ENCODE data around the gene C18orf54.
"Not testable (repeated sequence)": the region's sequence is repeated elsewhere in the genome, so short reads cannot be mapped to it uniquely, and the experiment has no call there.

Gene C18orf54

GRCh38 chr18:54386043-54386442 is 28.3 kb downstream of the C18orf54 start:
- no peak for DNase-seq
- intact Hi-C loops (cut with DNase I): no loop called here

DNA sequence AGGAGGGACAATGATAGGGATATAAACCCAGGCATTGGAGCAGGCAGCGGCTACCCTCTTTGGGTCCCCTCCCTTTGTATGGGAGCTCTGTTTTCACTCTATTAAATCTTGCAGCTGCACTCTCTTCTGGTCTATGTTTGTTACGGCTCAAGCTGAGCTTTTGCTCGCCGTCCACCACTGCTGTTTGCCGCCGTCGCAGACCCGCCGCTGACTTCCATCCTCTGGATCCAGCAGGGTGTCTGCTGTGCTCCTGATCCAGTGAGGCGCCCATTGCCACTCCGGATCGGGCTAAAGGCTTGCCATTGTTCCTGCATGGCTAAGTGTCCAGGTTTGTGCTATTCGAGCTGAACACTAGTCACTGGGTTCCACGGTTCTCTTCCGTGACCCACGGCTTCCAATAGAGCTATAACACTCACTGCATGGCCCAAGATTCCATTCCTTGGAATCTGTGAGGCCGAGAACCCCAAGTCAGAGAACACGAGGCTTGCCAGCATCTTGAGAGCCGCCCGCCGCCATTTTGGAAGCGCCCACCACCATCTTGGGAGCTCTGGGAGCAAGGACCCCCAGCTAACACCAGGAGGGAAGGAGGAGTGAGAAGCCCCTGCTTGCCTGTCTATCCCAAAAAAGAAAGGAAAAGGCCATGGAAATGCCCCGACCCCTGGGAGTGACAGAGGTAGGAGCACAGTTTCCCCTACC is 29.2 kb downstream of the C18orf54 start:
- DNase-seq: peak in 2 of 10 donors; percentile 57 to 64
- intact Hi-C loops (cut with DNase I): not testable (repeated sequence)

DNA sequence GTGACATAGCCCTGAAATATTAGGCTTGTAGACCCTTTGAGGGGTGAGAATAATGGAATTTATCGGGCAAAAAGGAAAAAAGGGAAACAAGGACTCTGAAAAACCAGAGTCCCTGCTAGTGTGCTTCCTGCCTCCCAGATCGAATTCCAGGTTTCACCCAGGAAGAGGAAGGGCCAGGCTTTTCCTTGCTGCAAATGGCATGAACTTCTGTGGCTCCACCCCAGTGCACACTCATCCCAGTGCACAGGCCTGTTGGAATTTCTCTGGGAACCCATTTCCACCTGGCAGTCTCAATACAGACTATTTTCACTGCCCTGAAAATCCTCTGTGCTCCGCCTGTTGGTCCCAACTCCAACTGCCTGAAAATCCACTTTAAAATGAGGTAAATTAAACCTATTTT is 29.9 kb downstream of the C18orf54 start:
- intact Hi-C loops (cut with DNase I): no loop called here
- DNase-seq: no peak

- intact Hi-C loops (cut with DNase I): no loop called here
- no peak for DNase-seq
Observed at GRCh38 chr18:54388203-54389142, 30.8 kb downstream of the C18orf54 start.

DNA sequence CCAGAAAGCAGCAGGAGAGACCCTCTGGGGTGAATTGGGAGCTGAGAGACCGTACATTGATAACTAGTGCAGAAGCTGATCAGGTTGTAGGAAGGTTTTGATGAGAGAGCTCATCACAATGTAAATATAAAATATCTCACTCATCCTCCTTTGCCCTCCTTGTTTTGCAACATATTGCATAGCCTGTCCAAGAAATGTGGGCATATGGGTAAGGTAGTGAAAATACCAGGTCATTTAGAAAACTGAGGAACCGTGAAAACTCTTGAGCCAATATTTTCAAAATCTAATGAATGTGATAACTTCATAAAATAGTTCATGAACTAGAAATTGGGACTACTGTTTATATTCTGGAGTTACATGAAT is 31.4 kb downstream of the C18orf54 start:
- intact Hi-C loops (cut with DNase I): no loop called here
- DNase-seq: no peak

DNA sequence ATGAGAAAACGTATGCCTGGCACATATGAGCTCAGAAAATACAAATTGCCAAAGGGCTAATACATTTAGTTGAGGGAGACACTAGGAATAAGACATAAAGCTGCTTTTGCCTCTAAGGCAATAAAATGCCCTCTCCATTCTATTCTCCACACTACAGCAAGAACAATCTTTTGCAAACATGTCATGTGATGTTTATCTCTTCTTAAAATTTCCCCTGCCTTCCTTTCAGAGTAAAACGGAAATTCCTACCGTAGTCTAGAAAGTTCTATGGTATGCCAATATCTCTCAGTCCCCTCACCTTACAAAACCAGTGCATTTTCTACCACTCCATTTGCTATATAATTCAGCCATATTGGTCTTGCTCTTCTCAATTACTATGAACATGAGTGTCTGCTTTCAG is 33.1 kb downstream of the C18orf54 start:
- intact Hi-C loops (cut with DNase I): no loop called here
- no peak for DNase-seq

DNA sequence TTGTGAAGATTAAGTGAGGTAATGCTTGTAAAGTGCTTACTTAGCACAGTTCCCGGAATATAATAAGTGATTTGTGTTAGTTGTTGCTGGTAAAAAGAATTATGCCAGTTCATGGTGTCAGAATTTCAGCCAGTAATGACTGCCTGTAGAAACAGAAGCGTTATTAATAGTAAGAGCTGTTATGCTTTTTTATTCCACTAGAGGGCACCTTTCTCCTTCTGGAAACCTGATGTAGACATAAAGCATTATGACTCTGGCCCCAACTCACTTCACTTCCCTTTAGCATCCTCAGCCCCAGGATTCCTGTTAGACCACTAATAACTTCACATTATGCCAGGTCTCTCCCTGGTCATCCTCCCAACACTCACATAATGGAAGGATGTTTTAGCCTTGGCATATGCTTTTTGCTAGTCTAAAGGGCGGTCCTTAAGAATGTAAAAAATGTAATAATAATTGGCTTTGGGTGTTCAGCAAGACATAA is 34.9 kb downstream of the C18orf54 start:
- intact Hi-C loops (cut with DNase I): loop anchor here (2.0 kb wide), 1 partner anchor 278 kb away; no protein-coding TSS in a partner anchor
- DNase-seq: no peak

GRCh38 chr18:54393648-54394294 is 36.1 kb downstream of the C18orf54 start:
- intact Hi-C loops (cut with DNase I): loop anchor here (2.0 kb wide), 1 partner anchor 277 kb away; no protein-coding TSS in a partner anchor
- no peak for DNase-seq

DNA sequence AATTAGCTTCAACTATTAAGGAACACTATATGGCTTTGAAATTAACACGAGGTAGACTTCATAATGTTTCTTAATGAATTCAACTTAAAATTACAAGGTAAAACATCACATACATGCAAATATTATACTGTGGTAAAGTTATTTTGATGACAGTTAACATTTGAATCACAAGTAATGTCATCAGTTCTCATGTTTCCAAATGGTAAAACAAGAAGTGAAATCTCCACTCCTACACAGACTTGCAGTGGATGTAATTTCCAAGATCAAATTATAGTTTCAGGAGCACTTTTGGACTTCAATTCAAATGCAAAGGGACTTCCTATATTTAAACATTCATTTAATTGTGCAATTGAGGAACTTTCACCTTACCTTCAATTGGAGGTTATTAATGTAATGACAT is 39.1 kb downstream of the C18orf54 start:
- intact Hi-C loops (cut with DNase I): no loop called here

GRCh38 chr18:54405290-54405689 is 47.6 kb downstream of the C18orf54 start:
- DNase-seq: no peak
- intact Hi-C loops (cut with DNase I): no loop called here

More for the DNA sequence above, 39.1 kb downstream of the C18orf54 start:
- no peak for DNase-seq

- intact Hi-C loops (cut with DNase I): no loop called here
- no peak for DNase-seq
Observed at GRCh38 chr18:54411781-54412180, 54.1 kb downstream of the C18orf54 start.

- intact Hi-C loops (cut with DNase I): no loop called here
- DNase-seq: no peak
Observed at GRCh38 chr18:54415086-54415485, 57.4 kb downstream of the C18orf54 start.

DNA sequence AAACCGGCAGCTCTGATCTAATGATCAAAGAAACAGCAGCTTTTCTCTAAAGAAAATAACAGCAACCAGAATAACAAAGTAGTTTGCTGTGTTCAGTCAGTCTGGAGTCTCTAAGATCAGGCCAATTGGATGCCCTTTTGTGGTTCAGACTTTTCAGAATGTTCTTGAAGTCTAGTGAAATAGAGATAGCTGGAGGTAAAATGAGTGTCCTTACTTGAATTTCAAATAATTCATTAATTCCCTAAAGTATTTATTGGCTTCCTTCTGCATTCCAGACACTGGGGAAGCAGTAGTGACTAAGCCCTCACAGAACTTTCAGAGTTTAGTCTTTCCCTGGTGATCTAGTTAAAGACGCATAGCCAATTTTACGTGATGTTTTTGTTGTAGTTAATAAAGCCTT is 58.7 kb downstream of the C18orf54 start:
- DNase-seq: no peak
- intact Hi-C loops (cut with DNase I): no loop called here

DNA sequence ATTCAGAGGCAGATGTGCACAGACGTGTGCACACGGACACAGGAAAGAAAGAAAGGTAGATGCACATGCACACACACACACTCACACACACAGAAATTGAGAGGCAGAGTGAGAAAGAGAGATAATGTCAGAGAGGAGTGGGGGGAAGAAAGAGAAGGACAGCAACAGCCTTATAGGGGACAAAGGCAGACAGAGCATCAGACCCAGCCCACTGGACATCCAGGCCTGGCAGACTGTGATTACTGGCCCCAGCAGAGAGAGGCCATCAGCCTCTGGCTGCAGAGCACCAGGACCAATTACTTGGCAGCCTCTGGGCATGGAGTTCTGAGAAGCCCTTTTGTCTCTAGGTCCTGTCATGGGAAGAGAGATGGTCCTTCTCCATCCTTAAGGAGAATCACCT is 66.1 kb downstream of the C18orf54 start:
- intact Hi-C loops (cut with DNase I): no loop called here
- no peak for DNase-seq

- intact Hi-C loops (cut with DNase I): no loop called here
- no peak for DNase-seq
Observed at GRCh38 chr18:54426085-54426665, 68.5 kb downstream of the C18orf54 start.
